Activated T-helper 17 cell treated with anti-CD3 and anti-CD28 coated beads, Interleukin-2, amount 50 U/mL, for 72 hours (primary cell): ENCODE data around the gene TNS4. TPM values are rescaled to one million over a fixed set of nuclear protein-coding genes. Genes with fewer than 3 reads are reported as not detected.

Source experiments
- ATAC-seq: fragments of 150-1000 bp; cut with Tn5 transposase; replicated peaks from 2 replicates; pipeline ENCODE4 v1.10.0; 2021; ENCODE audit warnings: mild to moderate bottlenecking, moderate library complexity
- H3K27ac Mint-ChIP-seq: one replicate; pipeline ENCODE4 v1.8.0; 2022; ENCODE audit warnings: mixed read lengths
- H3K27me3 Mint-ChIP-seq: one replicate; pipeline ENCODE4 v1.8.0; 2022; ENCODE audit warnings: mixed read lengths
- H3K36me3 Mint-ChIP-seq: one replicate; pipeline ENCODE4 v1.8.0; 2022; ENCODE audit warnings: low read depth, mild to moderate bottlenecking, mixed read lengths
- H3K4me1 Mint-ChIP-seq: one replicate; pipeline ENCODE4 v1.8.0; 2022; ENCODE audit warnings: mixed read lengths
- H3K4me3 Mint-ChIP-seq: one replicate; pipeline ENCODE4 v1.8.0; 2022; ENCODE audit warnings: mild to moderate bottlenecking, mixed read lengths
- H3K9me3 Mint-ChIP-seq: one replicate; pipeline ENCODE4 v1.8.0; 2022; ENCODE audit warnings: mixed read lengths
- total RNA-seq, 2 donors: library from RNA; stranded (reverse); gene quantifications; one replicate each; pipeline ENCODE4 v1.2.3, GENCODE V29; 2022

The TNS4 gene
- total RNA-seq, 2 donors from 2014 or later: 8.8 to 19.8 TPM

DNA sequence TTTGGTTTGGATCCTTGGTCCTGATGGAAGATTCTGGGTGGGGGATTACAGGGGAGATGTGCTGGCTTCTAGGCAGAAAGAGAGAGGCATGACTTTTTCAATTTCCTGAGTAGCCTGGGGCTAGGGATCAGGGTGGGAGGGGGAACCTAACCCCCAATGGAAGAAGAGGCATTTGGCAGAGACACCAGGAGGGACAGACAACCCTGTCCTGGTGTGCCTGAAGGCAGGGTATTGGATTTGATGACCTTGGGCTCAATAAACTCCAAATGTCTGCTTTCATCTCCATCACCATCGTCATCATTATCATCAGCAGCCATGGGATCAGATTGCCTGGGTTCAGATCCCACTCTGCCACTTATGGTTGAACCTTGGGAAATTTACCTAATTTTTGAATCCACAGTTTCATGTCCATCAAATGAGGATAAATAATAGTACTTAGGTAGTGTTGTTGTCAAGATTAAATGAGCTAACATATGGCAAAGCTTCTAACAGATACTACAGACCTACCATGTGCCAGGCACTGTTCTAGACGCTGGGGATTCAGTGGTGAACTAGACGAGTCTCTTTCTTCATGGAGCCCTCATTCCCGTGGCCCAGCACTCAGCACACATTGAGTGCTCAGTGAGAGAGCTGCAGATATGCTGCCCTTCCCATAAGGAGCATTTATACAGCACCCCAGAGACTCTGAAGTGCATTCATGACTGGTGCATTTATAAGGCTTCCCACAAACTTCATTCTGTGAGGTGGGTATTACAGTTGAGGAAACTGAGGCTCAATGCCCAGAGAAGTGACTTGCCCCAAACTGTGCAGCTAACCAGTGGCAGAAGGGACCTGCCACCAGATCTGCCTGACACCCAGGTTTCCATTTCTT, 31.4 kb downstream of the TNS4 start:
- H3K27ac Mint-ChIP-seq: no peak overlapping the region
- no peak for ATAC-seq
- H3K27me3 Mint-ChIP-seq: no peaks in the 10 kb centered on the region
- H3K4me3 Mint-ChIP-seq: no peak overlapping the region
- no peaks in the 10 kb centered on the region for H3K36me3 Mint-ChIP-seq
- H3K9me3 Mint-ChIP-seq: no peaks in the 10 kb centered on the region
- H3K4me1 Mint-ChIP-seq: no peaks in the 10 kb centered on the region

DNA sequence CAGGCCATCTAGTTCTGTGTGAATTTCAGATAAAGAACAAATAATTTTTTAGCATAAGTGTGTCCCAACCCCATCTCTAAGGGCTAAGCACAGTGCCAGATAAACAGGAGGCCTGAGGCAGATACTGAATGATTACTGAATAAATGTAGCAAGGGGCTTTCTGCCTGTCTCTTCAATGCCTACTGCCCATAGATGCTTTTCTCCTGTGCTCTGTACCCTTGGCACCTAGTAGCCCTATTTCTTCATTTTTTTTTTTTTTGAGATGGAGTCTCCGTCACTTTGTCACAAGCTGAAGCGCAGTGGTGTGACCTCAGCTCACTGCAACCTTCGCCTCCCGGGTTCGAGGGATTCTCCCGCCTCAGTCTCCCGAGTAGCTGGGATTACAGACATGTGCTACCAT, 32.9 kb downstream of the TNS4 start:
- no peak overlapping the region for H3K27ac Mint-ChIP-seq
- H3K27me3 Mint-ChIP-seq: no peaks in the 10 kb centered on the region
- H3K4me1 Mint-ChIP-seq: no peaks in the 10 kb centered on the region
- no peaks in the 10 kb centered on the region for H3K9me3 Mint-ChIP-seq
- ATAC-seq: no peak
- H3K36me3 Mint-ChIP-seq: no peaks in the 10 kb centered on the region
- no peak overlapping the region for H3K4me3 Mint-ChIP-seq

DNA sequence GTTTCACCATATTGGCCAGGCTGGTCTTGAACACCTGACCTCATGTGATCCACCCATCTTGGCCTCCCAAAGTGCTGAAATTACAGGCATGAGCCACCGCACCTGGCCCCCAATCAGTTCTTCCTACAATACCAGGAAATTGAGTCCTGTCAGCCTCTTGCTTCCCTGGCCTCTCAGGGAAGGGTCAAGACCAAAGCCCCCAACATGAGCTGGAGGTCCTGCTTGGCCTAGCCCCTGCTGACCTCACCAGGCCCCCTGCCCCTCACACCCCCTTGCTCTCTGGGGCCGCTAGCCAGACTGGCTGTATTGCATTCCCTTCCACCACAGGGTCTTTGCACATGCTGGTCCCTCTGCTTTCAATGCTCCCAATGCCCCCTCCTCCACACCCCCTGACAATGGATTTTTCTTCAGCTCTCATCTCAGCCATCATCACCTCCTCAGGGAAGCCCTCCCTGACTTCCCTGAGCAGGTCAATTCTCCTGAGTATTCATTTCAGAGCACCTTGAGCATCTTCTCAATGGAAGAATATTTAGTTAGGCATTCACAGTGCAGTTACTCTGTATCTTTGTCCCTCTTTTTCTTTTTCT, 34.0 kb downstream of the TNS4 start:
- H3K27ac Mint-ChIP-seq: no peak overlapping the region
- no peak for ATAC-seq
- no peaks in the 10 kb centered on the region for H3K4me1 Mint-ChIP-seq
- no peaks in the 10 kb centered on the region for H3K27me3 Mint-ChIP-seq
- H3K36me3 Mint-ChIP-seq: no peaks in the 10 kb centered on the region
- H3K4me3 Mint-ChIP-seq: no peak overlapping the region
- H3K9me3 Mint-ChIP-seq: no peaks in the 10 kb centered on the region

DNA sequence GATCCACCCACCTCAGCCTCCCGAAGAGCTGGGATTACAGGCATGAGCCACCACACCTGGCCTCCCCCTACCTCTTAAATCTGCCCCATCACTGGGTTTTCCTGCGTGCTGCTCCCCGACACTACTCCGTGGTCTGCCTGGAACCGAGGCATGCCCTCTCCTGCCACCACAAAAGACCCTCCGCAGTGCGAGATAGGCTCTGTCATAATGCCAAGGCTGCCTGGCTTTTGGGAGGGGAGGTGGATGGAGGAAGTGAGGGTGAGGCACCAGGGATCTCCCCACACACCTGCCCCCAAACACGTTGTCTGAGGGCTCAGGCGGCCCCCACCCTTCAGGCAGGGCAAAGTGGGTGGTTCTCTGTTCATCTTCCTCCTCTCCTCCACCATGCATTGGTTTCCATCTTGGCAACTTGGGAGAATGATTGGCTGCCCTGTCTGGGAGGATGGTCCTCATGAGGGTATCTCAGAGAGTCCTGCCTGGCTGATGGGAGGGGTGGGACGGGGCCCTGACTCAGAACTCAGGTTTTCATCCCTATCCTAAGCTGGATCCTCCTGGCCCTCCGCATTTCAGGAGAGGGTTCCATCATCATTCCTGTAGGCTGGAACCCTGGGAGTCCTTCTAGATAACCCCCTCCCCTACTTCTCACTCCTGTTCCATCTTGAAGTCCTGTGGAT, 35.0 kb downstream of the TNS4 start:
- ATAC-seq: no peak
- Mint-ChIP-seq H3K36me3 (no peaks in the 10 kb centered on the region), H3K4me3 (no peak overlapping the region), H3K27ac (no peak overlapping the region), H3K27me3 (no peaks in the 10 kb centered on the region), H3K9me3 (no peaks in the 10 kb centered on the region), H3K4me1 (no peaks in the 10 kb centered on the region)

DNA sequence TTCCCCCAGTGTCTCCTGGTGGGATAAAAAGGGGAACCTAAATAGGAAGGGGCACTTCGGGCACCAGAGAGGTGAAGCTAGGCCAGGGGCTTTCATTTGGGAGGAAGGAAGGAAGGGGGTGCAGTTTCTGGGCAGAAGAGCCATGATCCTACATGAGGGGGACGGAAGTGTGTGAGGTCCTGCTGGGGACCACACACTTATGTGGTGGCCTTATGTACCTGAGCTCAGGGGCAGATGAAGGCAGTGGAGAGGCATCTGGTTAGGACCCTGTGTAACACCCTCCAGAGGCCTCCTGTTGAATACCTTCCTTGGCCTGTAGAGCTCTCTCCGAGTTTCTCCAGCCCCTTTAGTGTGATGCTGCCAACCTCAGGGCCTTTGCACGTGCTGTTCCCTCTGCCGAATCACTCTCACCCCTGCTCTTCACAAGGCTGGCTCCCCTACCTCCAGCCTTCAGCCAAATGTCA, 37.0 kb downstream of the TNS4 start:
- Mint-ChIP-seq H3K36me3 (no peaks in the 10 kb centered on the region), H3K4me3 (no peak overlapping the region), H3K27ac (no peak overlapping the region), H3K9me3 (no peaks in the 10 kb centered on the region), H3K4me1 (no peaks in the 10 kb centered on the region), H3K27me3 (no peaks in the 10 kb centered on the region)
- no peak for ATAC-seq

DNA sequence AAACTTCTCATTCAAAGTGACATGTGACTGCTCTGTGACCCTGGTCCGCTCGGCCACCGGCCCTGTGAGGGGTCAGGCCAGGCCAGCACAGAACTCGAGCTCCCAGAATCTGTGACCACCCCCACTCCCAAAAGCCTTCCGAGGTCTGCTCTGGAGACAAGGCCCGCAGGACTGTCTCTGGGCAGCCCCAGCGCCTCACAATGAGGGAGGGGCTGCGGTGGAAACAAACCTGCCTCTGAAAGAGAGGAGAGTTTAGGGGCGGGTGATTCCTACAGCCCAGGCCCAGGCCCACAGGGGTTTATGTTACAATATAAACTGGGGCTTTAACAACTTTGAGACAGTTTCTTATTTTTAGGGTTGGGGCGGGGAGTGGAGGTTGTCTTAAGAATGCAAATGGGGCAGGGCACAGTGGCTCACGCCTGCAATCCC, 38.3 kb downstream of the TNS4 start:
- Mint-ChIP-seq H3K9me3 (no peaks in the 10 kb centered on the region), H3K27ac (no peak overlapping the region), H3K4me3 (no peak overlapping the region), H3K36me3 (no peaks in the 10 kb centered on the region), H3K27me3 (no peaks in the 10 kb centered on the region), H3K4me1 (no peaks in the 10 kb centered on the region)
- ATAC-seq: no peak

DNA sequence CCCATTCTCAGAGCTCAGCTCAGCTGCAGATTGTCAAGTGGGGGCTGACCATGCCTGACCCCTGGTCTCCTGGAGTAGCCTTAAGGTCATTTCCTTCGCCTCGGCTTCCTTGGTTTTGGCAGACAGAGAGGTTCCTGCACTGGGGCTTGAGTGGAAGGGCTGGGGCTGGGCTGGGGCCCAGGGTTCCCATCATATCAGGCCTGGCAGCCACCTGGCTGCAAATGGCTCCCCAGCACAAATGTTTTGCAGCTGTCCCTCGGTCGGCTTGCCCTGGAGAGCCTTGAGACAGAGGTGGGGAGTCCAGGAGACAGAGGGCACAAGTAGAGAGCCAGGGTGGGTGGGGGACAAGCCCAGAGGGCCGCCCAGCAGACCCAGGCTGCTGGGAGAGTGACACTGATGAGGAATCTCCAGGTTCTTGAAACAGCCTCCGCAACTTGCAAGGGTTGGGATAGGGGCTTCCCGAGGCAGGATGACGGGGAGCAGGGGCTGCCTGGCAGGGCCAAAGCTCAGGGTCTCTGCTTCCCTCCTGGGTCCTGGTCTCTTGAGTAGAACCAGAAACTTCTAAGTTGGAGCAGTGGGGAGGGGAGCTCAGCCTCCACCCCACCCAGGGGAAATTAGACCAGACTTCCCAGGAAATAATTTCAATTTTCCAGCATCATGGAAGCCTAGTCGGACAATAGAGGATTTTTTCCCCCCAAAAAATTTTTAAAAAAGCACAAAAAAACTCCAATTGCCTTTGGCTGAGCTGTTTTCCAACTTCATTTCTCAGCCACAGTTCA, 38.9 kb downstream of the TNS4 start:
- Mint-ChIP-seq H3K4me1 (no peaks in the 10 kb centered on the region), H3K27me3 (no peaks in the 10 kb centered on the region), H3K27ac (peak overlapping the region; percentile 48), H3K9me3 (no peaks in the 10 kb centered on the region), H3K36me3 (no peaks in the 10 kb centered on the region), H3K4me3 (no peak overlapping the region)
- ATAC-seq: no peak

DNA sequence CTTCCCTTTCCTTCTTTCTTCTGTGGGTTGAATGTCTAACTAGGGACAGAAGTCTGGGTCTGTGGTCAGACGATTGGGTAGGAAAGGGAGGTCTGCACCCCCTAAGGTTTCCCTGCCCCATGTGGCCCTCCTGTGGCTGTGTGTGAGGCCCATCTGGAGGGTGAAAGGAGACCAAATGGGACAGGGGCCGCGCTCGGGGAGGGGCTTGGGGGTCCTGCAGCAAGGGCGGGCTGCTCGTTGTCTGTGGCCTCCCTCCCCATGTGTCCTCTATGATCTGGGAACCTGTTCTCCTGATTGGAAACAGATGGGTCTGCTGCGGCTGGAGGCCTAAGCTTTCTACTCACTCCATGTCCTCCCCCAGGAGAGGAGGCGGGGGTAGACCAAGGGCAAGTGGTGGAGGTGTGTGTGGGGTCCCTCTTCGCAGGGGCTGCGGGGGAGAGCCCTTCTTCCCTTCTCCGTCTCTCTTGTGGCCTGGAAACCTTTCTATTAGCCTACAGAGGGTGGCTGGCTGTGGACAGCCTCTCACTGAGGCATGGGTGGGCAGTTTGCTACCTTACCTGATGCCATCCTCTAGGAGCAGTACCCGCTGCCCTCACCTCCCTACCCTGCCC, 39.6 kb downstream of the TNS4 start:
- H3K27ac Mint-ChIP-seq: peak overlapping the region; percentile 48
- no peaks in the 10 kb centered on the region for H3K36me3 Mint-ChIP-seq
- ATAC-seq: no peak
- H3K27me3 Mint-ChIP-seq: no peaks in the 10 kb centered on the region
- H3K4me3 Mint-ChIP-seq: no peak overlapping the region
- H3K4me1 Mint-ChIP-seq: no peaks in the 10 kb centered on the region
- no peaks in the 10 kb centered on the region for H3K9me3 Mint-ChIP-seq

DNA sequence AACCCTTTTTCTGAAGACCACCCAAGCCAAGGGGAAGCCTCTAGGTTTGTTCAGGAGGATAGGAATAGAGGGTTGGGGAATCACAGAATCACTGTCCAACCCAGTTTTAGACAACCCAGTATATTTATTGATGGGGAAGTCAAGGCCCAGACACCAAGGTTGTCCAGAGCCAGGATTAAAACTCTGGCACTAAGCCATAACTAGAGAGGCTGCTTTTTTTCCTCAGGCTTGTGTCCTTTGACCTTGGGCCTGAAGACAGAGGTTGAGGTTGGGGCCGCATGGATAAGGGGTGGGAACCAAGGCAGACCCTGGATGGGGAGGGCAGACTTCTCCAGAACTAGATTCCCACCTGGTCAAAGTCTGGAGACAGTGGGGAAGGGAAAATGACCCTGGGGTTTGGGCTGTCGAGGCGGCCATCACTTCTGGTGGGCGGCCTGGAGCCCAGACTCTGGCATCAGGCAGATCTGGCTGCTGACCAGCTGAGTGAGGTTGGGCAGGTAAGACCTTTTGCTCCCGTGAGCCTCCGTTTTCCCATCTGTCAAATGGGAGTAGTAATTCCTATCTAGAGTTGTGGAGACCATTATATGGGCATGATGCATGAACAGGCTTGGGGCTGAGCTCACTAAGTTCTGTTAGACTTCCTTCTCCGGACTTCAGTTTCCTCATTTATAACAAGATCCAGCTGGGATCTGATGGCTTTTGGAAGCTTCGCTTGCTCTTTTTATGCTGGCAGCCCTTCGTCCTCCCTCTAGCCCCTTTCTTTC, 40.3 kb downstream of the TNS4 start:
- peaks cover 1% of the 10 kb centered on the region for H3K36me3 Mint-ChIP-seq
- ATAC-seq: no peak
- H3K27ac Mint-ChIP-seq: peak overlapping the region; percentile 48
- H3K9me3 Mint-ChIP-seq: no peaks in the 10 kb centered on the region
- no peaks in the 10 kb centered on the region for H3K4me1 Mint-ChIP-seq
- no peak overlapping the region for H3K4me3 Mint-ChIP-seq
- H3K27me3 Mint-ChIP-seq: no peaks in the 10 kb centered on the region

DNA sequence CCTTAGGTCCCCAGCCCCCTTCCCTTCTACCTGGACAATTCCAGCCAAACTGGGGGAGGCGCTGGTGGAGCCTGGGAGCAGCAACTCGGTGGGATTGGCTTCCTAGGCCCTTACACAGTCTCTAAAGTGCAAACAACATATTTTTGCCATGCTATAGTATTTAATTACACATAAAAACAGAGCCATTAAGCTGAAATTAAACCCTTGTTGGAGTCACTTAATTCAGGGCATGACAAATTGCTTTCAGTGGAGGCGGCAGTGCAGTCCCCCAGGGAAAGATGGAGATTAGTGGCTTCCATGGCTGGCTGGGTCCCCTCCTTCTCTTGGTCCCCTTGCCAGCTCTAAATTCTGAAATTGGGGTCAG, 40.8 kb downstream of the TNS4 start:
- Mint-ChIP-seq H3K4me3 (no peak overlapping the region), H3K36me3 (peaks cover 7% of the 10 kb centered on the region), H3K4me1 (no peaks in the 10 kb centered on the region), H3K9me3 (no peaks in the 10 kb centered on the region), H3K27ac (no peak overlapping the region), H3K27me3 (no peaks in the 10 kb centered on the region)
- no peak for ATAC-seq

DNA sequence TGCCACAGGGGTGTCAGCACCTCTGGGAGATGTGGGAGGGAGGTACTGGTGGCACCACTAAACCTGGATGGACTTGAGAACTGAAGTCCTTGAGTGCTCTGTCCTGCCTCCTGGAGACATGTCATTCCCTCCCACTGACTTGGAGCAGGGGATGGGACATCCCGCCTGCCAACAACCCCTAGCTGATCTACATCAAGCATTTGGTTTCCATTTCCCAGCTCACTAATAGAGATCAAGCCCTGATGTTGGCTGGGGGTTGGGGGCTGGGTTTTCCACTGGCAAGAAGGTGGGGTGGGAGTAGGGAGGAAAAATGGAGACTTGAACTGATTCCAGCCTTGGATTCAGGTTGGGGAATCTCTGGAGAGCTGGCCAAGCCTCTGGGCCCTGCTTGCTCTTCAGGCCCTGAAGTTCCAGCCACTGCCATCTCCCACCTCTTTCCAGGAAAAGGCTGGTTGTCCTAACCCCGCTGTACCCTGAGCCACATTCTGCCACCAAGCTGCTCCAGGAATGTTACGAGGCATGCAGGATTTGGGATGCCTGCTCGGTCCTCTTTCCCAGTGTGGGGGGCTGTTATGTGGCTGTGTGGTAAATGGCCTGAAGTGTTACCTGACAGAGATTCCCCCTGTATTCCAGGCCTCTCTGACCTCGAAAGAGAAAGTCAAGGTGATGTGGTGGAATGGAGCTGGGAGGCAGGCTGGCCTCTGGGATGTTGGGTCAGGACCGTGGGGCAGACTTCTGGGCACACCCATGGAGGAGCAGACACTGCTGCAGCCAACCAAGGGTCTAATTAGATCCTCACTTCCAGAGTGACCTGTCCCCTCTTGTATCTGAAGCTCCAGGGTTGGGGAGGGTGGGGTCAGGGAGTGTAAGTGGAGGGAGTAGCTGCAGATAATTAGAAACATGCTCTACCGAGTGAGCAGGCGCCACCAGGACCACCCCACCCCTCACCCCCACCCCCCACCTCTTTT, 41.5 kb downstream of the TNS4 start:
- H3K27ac Mint-ChIP-seq: no peak overlapping the region
- no peak overlapping the region for H3K4me3 Mint-ChIP-seq
- no peaks in the 10 kb centered on the region for H3K27me3 Mint-ChIP-seq
- no peaks in the 10 kb centered on the region for H3K9me3 Mint-ChIP-seq
- H3K36me3 Mint-ChIP-seq: peaks cover 11% of the 10 kb centered on the region
- no peaks in the 10 kb centered on the region for H3K4me1 Mint-ChIP-seq
- no peak for ATAC-seq

DNA sequence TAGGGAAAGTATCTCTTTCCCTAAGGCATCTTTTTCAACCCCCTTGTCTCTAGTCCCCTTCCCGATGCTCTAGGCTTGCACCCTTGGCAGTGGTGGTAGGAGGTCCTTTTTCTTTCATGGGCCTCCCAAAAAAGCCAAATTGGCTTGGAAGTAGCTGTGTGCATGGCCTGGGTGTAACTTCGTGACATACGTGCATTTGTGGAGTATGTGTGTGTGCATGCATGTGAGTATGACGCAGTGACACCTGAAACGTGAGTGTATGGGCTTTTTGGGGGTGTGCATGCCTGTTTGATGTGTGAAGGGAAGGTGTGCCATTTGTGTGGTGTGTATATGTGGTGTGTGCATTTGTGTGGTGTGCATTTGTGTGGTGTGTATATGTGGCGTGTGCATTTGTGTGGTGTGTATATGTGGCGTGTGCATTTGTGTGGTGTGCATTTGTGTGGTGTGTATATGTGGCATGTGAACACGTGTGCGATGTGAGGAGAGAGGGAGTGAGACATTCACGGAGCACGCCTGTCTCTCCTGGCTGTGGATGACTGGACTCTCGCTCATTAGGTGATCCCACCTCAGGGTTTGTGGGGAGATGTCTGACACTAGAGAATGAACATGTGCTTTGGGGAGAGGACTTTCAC, 42.5 kb downstream of the TNS4 start:
- H3K4me3 Mint-ChIP-seq: no peak overlapping the region
- H3K27ac Mint-ChIP-seq: no peak overlapping the region
- no peaks in the 10 kb centered on the region for H3K9me3 Mint-ChIP-seq
- no peaks in the 10 kb centered on the region for H3K4me1 Mint-ChIP-seq
- H3K27me3 Mint-ChIP-seq: no peaks in the 10 kb centered on the region
- ATAC-seq: no peak
- peaks cover 18% of the 10 kb centered on the region for H3K36me3 Mint-ChIP-seq
